C4-2B (cell line): Measurements from ENCODE around the gene SLC6A12.

Experiments
- CTCF ChIP-seq: fragments of 450-650 bp; conservative IDR thresholded peaks from 2 replicates; pipeline ENCODE4 v1.5.1; 2017; ENCODE audit warnings: mild to moderate bottlenecking
- ZFX ChIP-seq: fragments of 450-650 bp; IDR thresholded peaks from 2 replicates; pipeline ENCODE4 v1.6.1; 2017

GRCh38 chr12:241266-241665 is 27.3 kb upstream of the SLC6A12 start:
- TF ChIP-seq CTCF (no peak), ZFX (no peak)
